GM21737 (cell line): ENCODE measurements around the gene SEPTIN11.

Experiments
- ATAC-seq: cut with Tn5 transposase; IDR thresholded peaks from one replicate; pipeline ENCODE4 v1.9.1; 2021; ENCODE audit warnings: mild to moderate bottlenecking, moderate library complexity; ENCODE audit not compliant: unreplicated experiment

The SEPTIN11 gene

GRCh38 chr4:76977736-76978350 is 28.3 kb downstream of the SEPTIN11 start:
- no peak for ATAC-seq

- ATAC-seq = no peak
These were observed 29.7 kb downstream of the SEPTIN11 start for GRCh38 chr4:76979236-76979635.

GRCh38 chr4:76980261-76980660 is 30.7 kb downstream of the SEPTIN11 start:
- no peak for ATAC-seq

GRCh38 chr4:76981644-76982043 is 32.1 kb downstream of the SEPTIN11 start:
- ATAC-seq = no peak

- no peak for ATAC-seq
These were observed 33.4 kb downstream of the SEPTIN11 start for GRCh38 chr4:76982638-76983584.

GRCh38 chr4:76984127-76984526 is 34.6 kb downstream of the SEPTIN11 start:
- ATAC-seq = peak; percentile 51

GRCh38 chr4:76984788-76985211 is 35.2 kb downstream of the SEPTIN11 start:
- ATAC-seq = no peak

- ATAC-seq = no peak
These were observed 37.6 kb downstream of the SEPTIN11 start for GRCh38 chr4:76987153-76987591.

- no peak for ATAC-seq
These were observed 38.1 kb downstream of the SEPTIN11 start for GRCh38 chr4:76987685-76988084.

- no peak for ATAC-seq
These were observed 40.0 kb downstream of the SEPTIN11 start for GRCh38 chr4:76989391-76990061.

- no peak for ATAC-seq
These were observed 40.9 kb downstream of the SEPTIN11 start for GRCh38 chr4:76990288-76991080.

- ATAC-seq = no peak
These were observed 41.7 kb downstream of the SEPTIN11 start for GRCh38 chr4:76991161-76991660.

- peak; percentile 78 for ATAC-seq
These were observed 44.5 kb downstream of the SEPTIN11 start for GRCh38 chr4:76993787-76994641.

GRCh38 chr4:76995776-76996175 is 46.2 kb downstream of the SEPTIN11 start:
- no peak for ATAC-seq

GRCh38 chr4:76996445-76996844 is 46.9 kb downstream of the SEPTIN11 start:
- ATAC-seq = no peak

GRCh38 chr4:76997077-76997476 is 47.5 kb downstream of the SEPTIN11 start:
- no peak for ATAC-seq

- no peak for ATAC-seq
These were observed 48.0 kb downstream of the SEPTIN11 start for GRCh38 chr4:76997532-76997931.

- ATAC-seq = no peak
These were observed 48.8 kb downstream of the SEPTIN11 start for GRCh38 chr4:76998251-76998901.
